GM19025 (cell line): ENCODE measurements around the gene WT1.

ENCODE experiments used
- ATAC-seq: cut with Tn5 transposase; IDR thresholded peaks from one replicate; pipeline ENCODE4 v1.9.1; 2021; ENCODE audit warnings: mild to moderate bottlenecking, low read depth, moderate library complexity; ENCODE audit not compliant: unreplicated experiment

The WT1 gene

DNA sequence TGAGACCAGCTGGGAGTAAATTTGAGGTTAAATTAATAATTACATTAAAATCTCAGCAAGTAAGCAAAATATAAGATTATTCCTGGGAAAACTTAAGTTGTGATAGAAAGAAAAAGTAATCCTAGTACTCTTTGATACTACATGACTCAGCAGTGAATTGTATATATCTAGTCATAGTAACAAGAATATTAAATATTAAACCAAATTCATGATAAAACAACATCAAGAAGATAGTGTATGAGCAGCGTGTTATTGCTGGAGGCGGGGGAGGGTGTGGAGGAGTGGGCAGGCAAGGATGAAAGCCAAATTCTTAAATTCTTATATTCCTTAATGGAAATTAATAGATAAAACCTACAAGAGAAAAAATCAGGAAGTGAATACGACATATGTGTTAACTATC, 95.2 kb downstream of the WT1 start:
- no peak for ATAC-seq
